ENCODE measurements around the gene ADARB2. TPM values are rescaled to one million over a fixed set of nuclear protein-coding genes. Genes with fewer than 3 reads are reported as not detected.

The ADARB2 gene
- total and polyA plus RNA-seq, 10 of the 15 experiments (the other 5 are each of a cell fraction or from before 2014, with no cell fraction given): 0.02 to 4.1 (median 0.76) TPM

DNA sequence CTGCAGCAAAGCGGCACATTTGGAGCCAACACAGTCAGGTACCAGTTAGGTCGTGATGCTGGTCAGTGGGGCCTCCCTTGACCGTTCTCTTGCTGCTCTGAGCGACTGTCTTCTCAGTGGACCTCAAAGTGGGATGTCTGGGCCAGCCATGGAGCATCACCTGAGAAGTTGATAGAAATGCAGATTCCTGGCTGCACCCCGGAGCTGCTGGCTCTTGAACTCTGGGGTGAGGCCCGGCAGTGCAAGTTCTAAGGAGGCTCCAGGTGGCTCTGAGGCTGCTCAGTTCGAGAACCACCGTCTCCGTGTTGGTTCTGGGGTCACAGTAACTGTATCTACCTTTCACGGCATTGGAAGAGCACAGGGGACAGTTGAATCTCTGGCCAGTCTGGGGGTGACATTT lies 533.6 kb downstream of the ADARB2 start (continued):
- TF ChIP-seq, protein P1, sequence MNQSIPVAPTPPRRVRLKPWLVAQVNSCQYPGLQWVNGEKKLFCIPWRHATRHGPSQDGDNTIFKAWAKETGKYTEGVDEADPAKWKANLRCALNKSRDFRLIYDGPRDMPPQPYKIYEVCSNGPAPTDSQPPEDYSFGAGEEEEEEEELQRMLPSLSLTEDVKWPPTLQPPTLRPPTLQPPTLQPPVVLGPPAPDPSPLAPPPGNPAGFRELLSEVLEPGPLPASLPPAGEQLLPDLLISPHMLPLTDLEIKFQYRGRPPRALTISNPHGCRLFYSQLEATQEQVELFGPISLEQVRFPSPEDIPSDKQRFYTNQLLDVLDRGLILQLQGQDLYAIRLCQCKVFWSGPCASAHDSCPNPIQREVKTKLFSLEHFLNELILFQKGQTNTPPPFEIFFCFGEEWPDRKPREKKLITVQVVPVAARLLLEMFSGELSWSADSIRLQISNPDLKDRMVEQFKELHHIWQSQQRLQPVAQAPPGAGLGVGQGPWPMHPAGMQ (IDR thresholded peaks at IDR 0.05; ENCODE audit: borderline replicate concordance): no peak
- no peak for TF ChIP-seq CEBPB (IDR thresholded peaks at IDR 0.05; ENCODE audit: borderline replicate concordance in 1 of 2, low read depth in 2 of 2, low read length in 2 of 2)

DNA sequence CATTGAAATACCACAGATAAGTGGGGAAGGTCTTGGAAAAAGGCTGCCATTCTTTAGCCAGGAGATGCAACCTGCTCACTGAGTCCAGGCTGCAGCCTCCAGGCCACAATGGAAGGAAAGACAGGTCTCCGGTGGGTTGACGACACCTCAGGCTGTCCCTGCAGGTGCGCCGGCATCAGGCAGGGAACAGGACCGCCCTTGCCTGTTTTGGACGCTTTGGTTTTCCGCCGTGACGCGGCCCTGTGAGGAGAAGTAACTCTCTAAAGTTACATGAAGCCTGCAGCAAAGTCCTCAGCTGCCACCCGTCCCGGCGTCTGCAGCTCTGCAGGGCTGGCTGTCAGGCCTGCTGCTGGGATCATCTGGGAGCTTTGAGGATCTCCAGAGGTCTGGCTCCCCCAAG lies 534.1 kb downstream of the ADARB2 start:
- Histone ChIP-seq H3K27ac (ENCODE audit: control insufficient read depth, insufficient read depth) (no peak overlapping the region), H3K27me3 (replicated peaks in 1 of 2; ENCODE audit: control insufficient read depth in 2 of 2, insufficient read depth in 2 of 2, low read length in 1 of 2) (no peaks in the 10 kb centered on the region; a peak in 1 of 4 replicates), H3K4me1 (ENCODE audit: control insufficient read depth, insufficient read depth, low read length) (no peaks in the 10 kb centered on the region), H3K4me3 (no peak overlapping the region), H3K9me3 (replicated peaks; ENCODE audit: control insufficient read depth, insufficient read depth, low read length) (no peaks in the 10 kb centered on the region), H4K20me1 (ENCODE audit: control insufficient read depth, insufficient read depth) (no peaks in the 10 kb centered on the region), H3K4me2 (ENCODE audit: control insufficient read depth, insufficient read depth) (no peak overlapping the region), H3K79me2 (ENCODE audit: control insufficient read depth, insufficient read depth, low read length) (no peaks in the 10 kb centered on the region), H3K36me3 (ENCODE audit: control insufficient read depth in 2 of 2, insufficient read depth in 2 of 2, low read length in 1 of 2) (no peaks in the 10 kb centered on the region), H3K9ac (ENCODE audit: control insufficient read depth, insufficient read depth, low read length) (no peak overlapping the region), H2AFZ (ENCODE audit: control insufficient read depth, low read depth, low read length) (no peak overlapping the region)
- intact Hi-C loops (cut with micrococcal nuclease; ENCODE audit: unreplicated experiment) (no loop called here), in situ Hi-C loops (cut with MboI) (no loop called here)
- 52% methylated on average over 13 of the region's 13 CpGs for WGBS (ENCODE audit: insufficient coverage, insufficient replicate concordance, low lambda C conversion rate, missing lambda C conversion rate)
- SMC1A ChIA-PET (ENCODE audit: uncharacterized antibody, unreplicated experiment): no interaction called here
- no peak for FAIRE-seq
- no peak for ATAC-seq
- BruUV-seq (replicated peaks): no TSS peak
- POLR2A ChIA-PET: no interaction called here
- CTCF ChIA-PET: no interaction called here
- no peak for DNase-seq (ENCODE audit: low read depth, low spot score)
- RAD21 ChIA-PET (ENCODE audit: unreplicated experiment): no interaction called here
- TF ChIP-seq, protein P2, sequence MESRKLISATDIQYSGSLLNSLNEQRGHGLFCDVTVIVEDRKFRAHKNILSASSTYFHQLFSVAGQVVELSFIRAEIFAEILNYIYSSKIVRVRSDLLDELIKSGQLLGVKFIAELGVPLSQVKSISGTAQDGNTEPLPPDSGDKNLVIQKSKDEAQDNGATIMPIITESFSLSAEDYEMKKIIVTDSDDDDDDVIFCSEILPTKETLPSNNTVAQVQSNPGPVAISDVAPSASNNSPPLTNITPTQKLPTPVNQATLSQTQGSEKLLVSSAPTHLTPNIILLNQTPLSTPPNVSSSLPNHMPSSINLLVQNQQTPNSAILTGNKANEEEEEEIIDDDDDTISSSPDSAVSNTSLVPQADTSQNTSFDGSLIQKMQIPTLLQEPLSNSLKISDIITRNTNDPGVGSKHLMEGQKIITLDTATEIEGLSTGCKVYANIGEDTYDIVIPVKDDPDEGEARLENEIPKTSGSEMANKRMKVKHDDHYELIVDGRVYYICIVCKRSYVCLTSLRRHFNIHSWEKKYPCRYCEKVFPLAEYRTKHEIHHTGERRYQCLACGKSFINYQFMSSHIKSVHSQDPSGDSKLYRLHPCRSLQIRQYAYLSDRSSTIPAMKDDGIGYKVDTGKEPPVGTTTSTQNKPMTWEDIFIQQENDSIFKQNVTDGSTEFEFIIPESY (IDR thresholded peaks at IDR 0.05): no peak
- TF ChIP-seq, protein P3, sequence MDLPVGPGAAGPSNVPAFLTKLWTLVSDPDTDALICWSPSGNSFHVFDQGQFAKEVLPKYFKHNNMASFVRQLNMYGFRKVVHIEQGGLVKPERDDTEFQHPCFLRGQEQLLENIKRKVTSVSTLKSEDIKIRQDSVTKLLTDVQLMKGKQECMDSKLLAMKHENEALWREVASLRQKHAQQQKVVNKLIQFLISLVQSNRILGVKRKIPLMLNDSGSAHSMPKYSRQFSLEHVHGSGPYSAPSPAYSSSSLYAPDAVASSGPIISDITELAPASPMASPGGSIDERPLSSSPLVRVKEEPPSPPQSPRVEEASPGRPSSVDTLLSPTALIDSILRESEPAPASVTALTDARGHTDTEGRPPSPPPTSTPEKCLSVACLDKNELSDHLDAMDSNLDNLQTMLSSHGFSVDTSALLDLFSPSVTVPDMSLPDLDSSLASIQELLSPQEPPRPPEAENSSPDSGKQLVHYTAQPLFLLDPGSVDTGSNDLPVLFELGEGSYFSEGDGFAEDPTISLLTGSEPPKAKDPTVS (IDR thresholded peaks at IDR 0.05; ENCODE audit: low read depth, low read length): no peak
- TF ChIP-seq TCF12 (IDR thresholded peaks at IDR 0.05; ENCODE audit: low read depth, low read length): no peak
- TF ChIP-seq ZBED1 (IDR thresholded peaks at IDR 0.05; ENCODE audit: borderline replicate concordance): no peak
- TF ChIP-seq, protein P4, sequence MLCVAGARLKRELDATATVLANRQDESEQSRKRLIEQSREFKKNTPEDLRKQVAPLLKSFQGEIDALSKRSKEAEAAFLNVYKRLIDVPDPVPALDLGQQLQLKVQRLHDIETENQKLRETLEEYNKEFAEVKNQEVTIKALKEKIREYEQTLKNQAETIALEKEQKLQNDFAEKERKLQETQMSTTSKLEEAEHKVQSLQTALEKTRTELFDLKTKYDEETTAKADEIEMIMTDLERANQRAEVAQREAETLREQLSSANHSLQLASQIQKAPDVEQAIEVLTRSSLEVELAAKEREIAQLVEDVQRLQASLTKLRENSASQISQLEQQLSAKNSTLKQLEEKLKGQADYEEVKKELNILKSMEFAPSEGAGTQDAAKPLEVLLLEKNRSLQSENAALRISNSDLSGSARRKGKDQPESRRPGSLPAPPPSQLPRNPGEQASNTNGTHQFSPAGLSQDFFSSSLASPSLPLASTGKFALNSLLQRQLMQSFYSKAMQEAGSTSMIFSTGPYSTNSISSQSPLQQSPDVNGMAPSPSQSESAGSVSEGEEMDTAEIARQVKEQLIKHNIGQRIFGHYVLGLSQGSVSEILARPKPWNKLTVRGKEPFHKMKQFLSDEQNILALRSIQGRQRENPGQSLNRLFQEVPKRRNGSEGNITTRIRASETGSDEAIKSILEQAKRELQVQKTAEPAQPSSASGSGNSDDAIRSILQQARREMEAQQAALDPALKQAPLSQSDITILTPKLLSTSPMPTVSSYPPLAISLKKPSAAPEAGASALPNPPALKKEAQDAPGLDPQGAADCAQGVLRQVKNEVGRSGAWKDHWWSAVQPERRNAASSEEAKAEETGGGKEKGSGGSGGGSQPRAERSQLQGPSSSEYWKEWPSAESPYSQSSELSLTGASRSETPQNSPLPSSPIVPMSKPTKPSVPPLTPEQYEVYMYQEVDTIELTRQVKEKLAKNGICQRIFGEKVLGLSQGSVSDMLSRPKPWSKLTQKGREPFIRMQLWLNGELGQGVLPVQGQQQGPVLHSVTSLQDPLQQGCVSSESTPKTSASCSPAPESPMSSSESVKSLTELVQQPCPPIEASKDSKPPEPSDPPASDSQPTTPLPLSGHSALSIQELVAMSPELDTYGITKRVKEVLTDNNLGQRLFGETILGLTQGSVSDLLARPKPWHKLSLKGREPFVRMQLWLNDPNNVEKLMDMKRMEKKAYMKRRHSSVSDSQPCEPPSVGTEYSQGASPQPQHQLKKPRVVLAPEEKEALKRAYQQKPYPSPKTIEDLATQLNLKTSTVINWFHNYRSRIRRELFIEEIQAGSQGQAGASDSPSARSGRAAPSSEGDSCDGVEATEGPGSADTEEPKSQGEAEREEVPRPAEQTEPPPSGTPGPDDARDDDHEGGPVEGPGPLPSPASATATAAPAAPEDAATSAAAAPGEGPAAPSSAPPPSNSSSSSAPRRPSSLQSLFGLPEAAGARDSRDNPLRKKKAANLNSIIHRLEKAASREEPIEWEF (IDR thresholded peaks at IDR 0.05; ENCODE audit: insufficient replicate concordance, low read depth, low read length): no peak
- no peak for TF ChIP-seq EED (IDR thresholded peaks at IDR 0.05; ENCODE audit: low read depth)
- no peak for TF ChIP-seq RELA (IDR thresholded peaks at IDR 0.05; ENCODE audit: borderline replicate concordance, partially characterized antibody)

Measured in GM12878 (cell line).